HepG2 (cell line): ENCODE results near the gene ENSA. TPM values are rescaled to one million over a fixed set of nuclear protein-coding genes. Genes with fewer than 3 reads are reported as not detected.

ENCODE experiments used
- ATAC-seq: fragments of 200-7000 bp; cut with Tn5 transposase; 3 replicates; pipeline ENCODE4 v1.9.1; 2020; ENCODE audit warnings: mild to moderate bottlenecking, moderate library complexity
- BruUV-seq: library from RNA; stranded (reverse); fragments of 400-500 nt; replicated peaks from 2 replicates; lab custom pipeline; 2021; lab: Mats Ljungman, UMichigan
- CTCF ChIA-PET: fragments of 300-600 bp; formaldehyde crosslinking; extraction: SDS; loops from one replicate; lab custom pipeline; 2021; ENCODE audit warnings: low total read pairs, inconsistent platforms, low intra/inter-chr PET ratio; lab: Yijun Ruan, JAX
- POLR2A ChIA-PET: fragments of 350-600 bp; sonication (Branson Sonifier 250); formaldehyde crosslinking; loops from one replicate; lab custom pipeline; 2020; ENCODE audit warnings: antibody characterized with exemption, inconsistent platforms; lab: Yijun Ruan, JAX
- DNase-seq: peaks from one replicate; pipeline ENCODE4 v3.0.0-alpha.2; 2015; ENCODE audit warnings: low spot score
- FAIRE-seq: peaks from 3 replicates; lab custom pipeline; 2011; peaks lifted over from hg19 to GRCh38; lab: Jason Lieb, UNC
- H2AFZ ChIP-seq: one replicate; pipeline ENCODE4 v1.6.1; 2011; ENCODE audit warnings: low read length, inconsistent platforms
- H3K27ac ChIP-seq: fragments of 300-600 bp; 3 replicates; pipeline ENCODE4 v1.8.0; 2011; ENCODE audit warnings: mixed run types, mild to moderate bottlenecking, mixed read lengths, low read length, inconsistent platforms; ENCODE audit not compliant: insufficient read depth; ENCODE audit errors: extremely low read length
- H3K27me3 ChIP-seq, 2 experiments: fragments of 200-600 bp in 1 of 2; 2 replicates in 1 of 2; 3 replicates in 1 of 2; pipeline versions ENCODE4 v1.6.0 to v1.8.0; 2011; ENCODE audit warnings: low read length in 2 of 2, mild to moderate bottlenecking in 2 of 2, moderate library complexity in 2 of 2, inconsistent platforms in 1 of 2; ENCODE audit not compliant: insufficient read depth in 2 of 2, control insufficient read depth in 1 of 2
- H3K36me3 ChIP-seq, 2 experiments: fragments of 200-600 bp in 1 of 2; replicated peaks in 1 of 2; 2 replicates in 1 of 2; 3 replicates in 1 of 2; pipeline versions ENCODE4 v1.5.1 to v1.8.0; 2011; ENCODE audit warnings: low read length in 2 of 2, inconsistent platforms in 1 of 2; ENCODE audit not compliant: insufficient read depth in 2 of 2, control insufficient read depth in 1 of 2
- H3K4me1 ChIP-seq: 2 replicates; pipeline ENCODE4 v1.5.1; 2012; ENCODE audit warnings: low read length, inconsistent platforms; ENCODE audit not compliant: insufficient read depth
- H3K4me2 ChIP-seq: 2 replicates; pipeline ENCODE4 v1.6.0; 2011; ENCODE audit warnings: low read depth, low read length, inconsistent platforms
- H3K4me3 ChIP-seq, 3 experiments: fragments of 200-600 bp in 1 of 3; sonication (generic), shearing (Covaris generic) in 1 of 3; replicated peaks in 1 of 3; 2 replicates each; pipeline ENCODE4 v1.5.1; 2011 to 2016; ENCODE audit warnings: low read length in 3 of 3, inconsistent platforms in 2 of 3, low read depth in 2 of 3, mild to moderate bottlenecking in 2 of 3, control low read depth in 1 of 3, mixed read lengths in 1 of 3; ENCODE audit not compliant: insufficient read depth in 1 of 3
- H3K79me2 ChIP-seq: one replicate; pipeline ENCODE4 v1.6.1; 2011; ENCODE audit warnings: low read length, inconsistent platforms; ENCODE audit not compliant: insufficient read depth
- H3K9ac ChIP-seq: 2 replicates; pipeline ENCODE4 v1.6.0; 2011; ENCODE audit warnings: mild to moderate bottlenecking, low read depth, low read length, inconsistent platforms; ENCODE audit not compliant: insufficient read depth
- H3K9me3 ChIP-seq: 2 replicates; pipeline ENCODE4 v1.5.1; 2012; ENCODE audit warnings: mild to moderate bottlenecking, low read length
- H4K20me1 ChIP-seq: 2 replicates; pipeline ENCODE4 v1.6.0; 2011; ENCODE audit warnings: inconsistent platforms, mild to moderate bottlenecking, low read length, moderate library complexity; ENCODE audit not compliant: insufficient read depth
- HNRNPL ChIP-seq: fragments of 200-400 bp; formaldehyde crosslinking; IDR thresholded peaks from 2 replicates; pipeline ENCODE4 v1.6.1; 2017; ENCODE audit warnings: mild to moderate bottlenecking, low read depth, low read length
- MBD4 ChIP-seq: IDR thresholded peaks from 2 replicates; pipeline ENCODE4 v1.6.1; 2012; ENCODE audit warnings: low read length, inconsistent platforms, borderline replicate concordance
- RBFOX2 ChIP-seq: fragments of 200-400 bp; formaldehyde crosslinking; IDR thresholded peaks from 2 replicates; pipeline ENCODE4 v1.6.1; 2017; ENCODE audit warnings: low read depth, mild to moderate bottlenecking, low read length
- RBM22 ChIP-seq: fragments of 200-400 bp; formaldehyde crosslinking; optimal IDR thresholded peaks from 2 replicates; pipeline ENCODE3; 2017; ENCODE audit warnings: mild to moderate bottlenecking, low read length, moderate library complexity
- XRCC5 ChIP-seq: fragments of 200-400 bp; formaldehyde crosslinking; optimal IDR thresholded peaks from 2 replicates; pipeline ENCODE3; 2017; ENCODE audit warnings: mild to moderate bottlenecking, low read length
- WGBS: methylation state at CpG from one replicate; pipeline ENCODE4 v1.1.6; 2017; ENCODE audit warnings: low lambda C conversion rate; 5-methylcytosine and 5-hydroxymethylcytosine counted together
- in situ Hi-C: cut with HindIII; loops from 2 replicates; pipeline ENCODE4 v1.10.0; 2017; ENCODE audit warnings: low pct_unique_long_range_greater_than_20kb; ENCODE audit not compliant: extremely low pct_ligation_motif_present
- intact Hi-C: fragments of 100-400 bp; cut with micrococcal nuclease; formaldehyde crosslinking; loops from one replicate; pipeline ENCODE4 v1.10.0; 2022; ENCODE audit not compliant: unreplicated experiment
- polyA plus RNA-seq, 8 experiments: library from polyadenylated mRNA; depleted of rRNA in 3 of 8; stranded (reverse) in 7 of 8; unstranded in 1 of 8; fragments of >200 nt; fragmentation: Illumina TruSeq in 4 of 8; extraction: Trizol in 4 of 8; gene quantifications; 2 replicates each; pipeline versions ENCODE4 v1.2.1 to v1.2.3, GENCODE V29; 2011 to 2016; ENCODE audit warnings: low read depth in 4 of 8, missing spikeins in 1 of 8, mixed read lengths in 1 of 8; ENCODE audit not compliant: insufficient read depth in 1 of 8
- total RNA-seq, 5 experiments: library from RNA; depleted of rRNA; stranded (reverse); fragments of >200 nt; fragmentation: Illumina TruSeq; extraction: Trizol; gene quantifications; 2 replicates each; pipeline ENCODE4 v1.2.3, GENCODE V29; 2016; ENCODE audit warnings: low read depth in 1 of 5
- TF ChIP-seq, protein P1 (sequence below): IDR thresholded peaks from 2 replicates; pipeline ENCODE4 v1.6.1; 2018; ENCODE audit warnings: missing genetic modification reagents, mild to moderate bottlenecking, missing compliant biosample characterization
- TF ChIP-seq, protein P2 (sequence below), 2 experiments: sonication (generic) in 1 of 2; formaldehyde crosslinking in 1 of 2; IDR thresholded peaks; 2 replicates each; pipeline versions ENCODE4 v1.5.1 to v1.6.1; 2011 to 2020; ENCODE audit warnings: borderline replicate concordance in 1 of 2, low read depth in 1 of 2, low read length in 1 of 2, mild to moderate bottlenecking in 1 of 2, missing genetic modification reagents in 1 of 2, moderate library complexity in 1 of 2

Gene ENSA
- total and polyA plus RNA-seq, 2 of the 13 experiments (the other 11 are each of a cell fraction or from before 2014, with no cell fraction given), result 54.5 to 111 TPM

DNA sequence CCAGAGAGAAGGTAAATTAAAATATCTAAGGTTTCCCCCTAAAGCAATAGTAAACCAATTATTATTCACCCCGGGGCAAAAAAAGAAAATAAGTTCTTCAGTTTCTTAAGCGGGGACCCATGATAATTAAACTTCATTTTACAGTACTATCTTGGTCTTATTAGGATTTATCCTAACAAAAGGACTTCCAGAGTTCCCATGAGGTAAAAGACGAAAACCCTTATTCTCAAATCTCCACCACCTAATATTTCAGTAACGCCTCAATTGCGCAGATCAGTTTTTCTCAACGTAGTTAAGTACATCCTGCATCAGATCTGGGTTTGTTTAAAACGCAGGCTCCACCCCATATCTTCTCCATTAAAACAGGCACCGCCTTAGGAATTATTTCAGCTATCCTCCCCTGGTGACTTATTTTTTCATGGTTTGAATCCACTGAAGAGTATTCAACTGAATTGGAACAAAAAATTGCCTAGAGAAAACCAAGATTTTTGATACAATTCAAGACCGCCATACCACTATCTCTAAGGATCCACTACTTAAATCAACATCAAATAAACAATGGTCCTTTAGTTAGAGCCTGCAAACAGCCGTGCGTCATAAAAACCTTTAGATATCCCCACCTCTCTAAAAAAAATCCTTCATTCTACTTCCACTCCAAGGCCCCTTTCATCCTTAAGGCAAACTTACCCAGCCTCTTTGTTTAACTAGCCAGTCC lies 51.7 kb downstream of the ENSA start:
- no peak for DNase-seq
- TF ChIP-seq HNRNPL (no peak), RBFOX2 (peak; percentile 19; the same call in 1 of the 2 replicates), MBD4 (0 out of 2 replicates have a peak, but pooled peaks have one; percentile 37), XRCC5 (no peak), RBM22 (no peak)
- TF ChIP-seq, protein P1, sequence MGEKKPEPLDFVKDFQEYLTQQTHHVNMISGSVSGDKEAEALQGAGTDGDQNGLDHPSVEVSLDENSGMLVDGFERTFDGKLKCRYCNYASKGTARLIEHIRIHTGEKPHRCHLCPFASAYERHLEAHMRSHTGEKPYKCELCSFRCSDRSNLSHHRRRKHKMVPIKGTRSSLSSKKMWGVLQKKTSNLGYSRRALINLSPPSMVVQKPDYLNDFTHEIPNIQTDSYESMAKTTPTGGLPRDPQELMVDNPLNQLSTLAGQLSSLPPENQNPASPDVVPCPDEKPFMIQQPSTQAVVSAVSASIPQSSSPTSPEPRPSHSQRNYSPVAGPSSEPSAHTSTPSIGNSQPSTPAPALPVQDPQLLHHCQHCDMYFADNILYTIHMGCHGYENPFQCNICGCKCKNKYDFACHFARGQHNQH (CRISPR knock-in tag), result no peak
- TF ChIP-seq, protein P2, sequence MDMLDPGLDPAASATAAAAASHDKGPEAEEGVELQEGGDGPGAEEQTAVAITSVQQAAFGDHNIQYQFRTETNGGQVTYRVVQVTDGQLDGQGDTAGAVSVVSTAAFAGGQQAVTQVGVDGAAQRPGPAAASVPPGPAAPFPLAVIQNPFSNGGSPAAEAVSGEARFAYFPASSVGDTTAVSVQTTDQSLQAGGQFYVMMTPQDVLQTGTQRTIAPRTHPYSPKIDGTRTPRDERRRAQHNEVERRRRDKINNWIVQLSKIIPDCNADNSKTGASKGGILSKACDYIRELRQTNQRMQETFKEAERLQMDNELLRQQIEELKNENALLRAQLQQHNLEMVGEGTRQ (IDR thresholded peaks at IDR 0.05; ENCODE audit: low read depth, low read length), result no peak
- TF ChIP-seq, protein P2 (CRISPR knock-in tag; IDR thresholded peaks at IDR 0.05; ENCODE audit: borderline replicate concordance), result no peak
- H3K36me3 ChIP-seq, result peaks cover 0 to 49% of the 10 kb centered on the region in 2 experiments; a peak in 4 of 5 replicates
- H3K27me3 ChIP-seq, result no peaks in the 10 kb centered on the region; a peak in 1 of 5 replicates
- peak overlapping the region; percentile 93 to 96 (median 94) for H3K4me3 ChIP-seq
- WGBS, result under 1% methylated on average over 11 of the region's 11 CpGs
- ChIA-PET POLR2A (interaction anchor here (1.0 to 11.9 kb wide), 17 partner anchors 12 to 393 kb away, joined by 3 to 469 read pairs (median 6); partner anchors contain the start of genes ENSA, FALEC and GOLPH3L), CTCF (interaction anchor here (2.0 kb wide), 1 partner anchor 16 kb away, joined by 4 read pairs; no protein-coding TSS in a partner anchor)
- H3K9me3 ChIP-seq, result no peaks in the 10 kb centered on the region
- H2AFZ ChIP-seq, result no peak overlapping the region
- H3K79me2 ChIP-seq, result peaks cover 72% of the 10 kb centered on the region
- peak overlapping the region; percentile 81 for H3K4me2 ChIP-seq
- peak overlapping the region; percentile 94 for H3K9ac ChIP-seq
- in situ Hi-C loops (no loop called here), intact Hi-C loops (loop anchor here (1.0 to 5.0 kb wide), 4 partner anchors 9 to 43 kb away; no protein-coding TSS in a partner anchor)
- H3K27ac ChIP-seq, result peak overlapping the region; percentile 92
- H3K4me1 ChIP-seq, result peaks cover 50% of the 10 kb centered on the region
- FAIRE-seq, result peak; percentile 30
- no TSS peak for BruUV-seq
- ATAC-seq, result no peak
- H4K20me1 ChIP-seq, result peaks cover 60% of the 10 kb centered on the region
